ENCODE measurements around the gene HAUS7.

DNA sequence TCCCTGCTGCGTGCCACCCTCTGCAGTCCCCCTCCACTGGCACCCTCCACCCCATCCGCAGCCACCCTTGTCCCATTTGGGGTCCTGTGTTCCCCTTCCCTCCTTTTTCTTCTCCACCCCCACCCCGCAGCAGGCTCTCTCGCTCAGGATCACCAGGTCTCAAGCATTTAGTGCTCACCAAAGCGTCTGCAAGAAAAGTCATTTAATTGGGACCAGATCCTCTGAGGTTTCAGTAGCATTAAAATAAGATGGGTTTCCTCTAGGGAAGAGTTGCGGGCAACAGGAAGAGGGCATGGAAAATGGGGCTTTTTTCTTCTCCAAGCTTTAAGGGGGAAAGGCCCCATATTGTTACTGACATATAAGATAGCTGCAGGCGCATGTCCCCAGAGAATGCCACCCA is 4.9 kb upstream of the HAUS7 start:
- TF ChIP-seq, protein P1, sequence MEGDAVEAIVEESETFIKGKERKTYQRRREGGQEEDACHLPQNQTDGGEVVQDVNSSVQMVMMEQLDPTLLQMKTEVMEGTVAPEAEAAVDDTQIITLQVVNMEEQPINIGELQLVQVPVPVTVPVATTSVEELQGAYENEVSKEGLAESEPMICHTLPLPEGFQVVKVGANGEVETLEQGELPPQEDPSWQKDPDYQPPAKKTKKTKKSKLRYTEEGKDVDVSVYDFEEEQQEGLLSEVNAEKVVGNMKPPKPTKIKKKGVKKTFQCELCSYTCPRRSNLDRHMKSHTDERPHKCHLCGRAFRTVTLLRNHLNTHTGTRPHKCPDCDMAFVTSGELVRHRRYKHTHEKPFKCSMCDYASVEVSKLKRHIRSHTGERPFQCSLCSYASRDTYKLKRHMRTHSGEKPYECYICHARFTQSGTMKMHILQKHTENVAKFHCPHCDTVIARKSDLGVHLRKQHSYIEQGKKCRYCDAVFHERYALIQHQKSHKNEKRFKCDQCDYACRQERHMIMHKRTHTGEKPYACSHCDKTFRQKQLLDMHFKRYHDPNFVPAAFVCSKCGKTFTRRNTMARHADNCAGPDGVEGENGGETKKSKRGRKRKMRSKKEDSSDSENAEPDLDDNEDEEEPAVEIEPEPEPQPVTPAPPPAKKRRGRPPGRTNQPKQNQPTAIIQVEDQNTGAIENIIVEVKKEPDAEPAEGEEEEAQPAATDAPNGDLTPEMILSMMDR (IDR thresholded peaks at IDR 0.05): no peak
- TF ChIP-seq POLR2A (IDR thresholded peaks at IDR 0.05): no peak

Data from thyroid gland (tissue), 4 donors.